ENCODE data around the gene FNDC3B. TPM values are rescaled to one million over a fixed set of nuclear protein-coding genes. Genes with fewer than 3 reads are reported as not detected.

The FNDC3B gene
- total and polyA plus RNA-seq, 10 donors, result 3.1 to 149 (median 103) TPM

DNA sequence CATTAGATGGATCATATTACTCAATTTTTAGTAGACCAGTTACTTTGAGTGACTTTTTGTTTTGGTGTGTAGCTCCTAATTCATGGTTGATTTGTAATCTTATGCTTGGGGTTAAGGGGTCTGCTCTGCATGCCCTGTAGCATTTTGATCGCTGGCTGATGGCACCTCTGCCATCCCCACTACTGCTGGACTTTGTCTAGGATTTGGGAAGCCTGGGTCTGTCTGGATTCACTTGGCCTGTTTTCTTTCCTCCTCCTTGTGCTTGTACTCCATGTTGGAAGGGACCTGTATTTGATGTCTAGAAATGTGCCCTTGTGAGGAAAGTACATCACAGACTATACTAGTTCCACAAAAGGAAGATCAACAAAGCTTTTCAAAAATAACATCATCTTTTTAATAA lies 154.1 kb downstream of the FNDC3B start:
- no peak overlapping the region for H3K27ac ChIP-seq
- H3K4me1 ChIP-seq, result peaks cover 0 to 25% (median 0%) of the 10 kb centered on the region in 6 donors
- intact Hi-C loops (cut with DNase I; ENCODE audit: low total_unique reads), result no loop called here
- WGBS, 5 donors, result 74 to 96% (median 88%) methylated on average over 1 of the region's 1 CpG
- no peak overlapping the region for H3K4me3 ChIP-seq
- no peaks in the 10 kb centered on the region for H3K36me3 ChIP-seq
- H3K27me3 ChIP-seq (replicated peaks in 1 of 7), result no peaks in the 10 kb centered on the region
- no peak for TF ChIP-seq POLR2AphosphoS5 (IDR thresholded peaks at IDR 0.05)
- TF ChIP-seq, protein P1, sequence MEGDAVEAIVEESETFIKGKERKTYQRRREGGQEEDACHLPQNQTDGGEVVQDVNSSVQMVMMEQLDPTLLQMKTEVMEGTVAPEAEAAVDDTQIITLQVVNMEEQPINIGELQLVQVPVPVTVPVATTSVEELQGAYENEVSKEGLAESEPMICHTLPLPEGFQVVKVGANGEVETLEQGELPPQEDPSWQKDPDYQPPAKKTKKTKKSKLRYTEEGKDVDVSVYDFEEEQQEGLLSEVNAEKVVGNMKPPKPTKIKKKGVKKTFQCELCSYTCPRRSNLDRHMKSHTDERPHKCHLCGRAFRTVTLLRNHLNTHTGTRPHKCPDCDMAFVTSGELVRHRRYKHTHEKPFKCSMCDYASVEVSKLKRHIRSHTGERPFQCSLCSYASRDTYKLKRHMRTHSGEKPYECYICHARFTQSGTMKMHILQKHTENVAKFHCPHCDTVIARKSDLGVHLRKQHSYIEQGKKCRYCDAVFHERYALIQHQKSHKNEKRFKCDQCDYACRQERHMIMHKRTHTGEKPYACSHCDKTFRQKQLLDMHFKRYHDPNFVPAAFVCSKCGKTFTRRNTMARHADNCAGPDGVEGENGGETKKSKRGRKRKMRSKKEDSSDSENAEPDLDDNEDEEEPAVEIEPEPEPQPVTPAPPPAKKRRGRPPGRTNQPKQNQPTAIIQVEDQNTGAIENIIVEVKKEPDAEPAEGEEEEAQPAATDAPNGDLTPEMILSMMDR (IDR thresholded peaks at IDR 0.05 in 8 of 11, conservative IDR thresholded peaks at IDR 0.05 in 3 of 11), result no peak
- no peak for TF ChIP-seq POLR2A (IDR thresholded peaks at IDR 0.05)
- DNase-seq, result no peak
- H3K9me3 ChIP-seq, result no peaks in the 10 kb centered on the region

DNA sequence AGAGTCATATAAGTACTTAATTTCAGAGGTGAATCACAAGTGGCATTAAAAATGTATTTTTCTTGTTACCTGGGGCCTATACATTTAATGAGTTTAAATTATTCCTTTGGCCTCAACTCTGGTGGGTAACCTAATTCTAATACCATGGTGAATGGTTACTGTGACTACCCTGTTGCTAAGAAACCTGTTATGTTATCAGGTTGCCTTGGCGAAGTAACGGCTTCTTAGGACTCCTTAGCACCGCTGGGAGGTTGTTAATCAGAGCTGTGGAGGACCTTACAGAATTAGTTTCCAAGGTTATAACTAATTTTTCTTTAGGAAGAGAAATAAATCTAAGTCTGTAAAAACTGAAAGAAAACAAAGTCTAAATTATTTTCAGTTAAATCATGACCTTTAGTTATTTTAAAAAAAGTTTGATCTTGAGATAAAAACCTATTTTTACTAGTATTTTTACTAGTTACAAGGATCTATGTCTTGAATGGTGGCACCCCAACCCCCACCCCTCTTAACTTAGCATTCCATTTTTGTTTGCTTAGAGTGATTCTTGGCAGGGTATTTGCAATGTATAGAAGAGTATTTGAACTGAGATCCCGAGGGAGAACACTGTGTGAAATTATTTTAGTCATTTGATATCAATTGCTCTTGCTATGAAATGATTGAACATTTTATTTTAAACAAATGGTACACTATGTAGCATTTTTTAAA lies 155.5 kb downstream of the FNDC3B start:
- TF ChIP-seq, protein P1 (IDR thresholded peaks at IDR 0.05 in 8 of 11, conservative IDR thresholded peaks at IDR 0.05 in 3 of 11), result no peak
- TF ChIP-seq POLR2A (IDR thresholded peaks at IDR 0.05) (no peak), POLR2AphosphoS5 (IDR thresholded peaks at IDR 0.05) (no peak)
- no peak for DNase-seq
- no peaks in the 10 kb centered on the region for H3K36me3 ChIP-seq
- no peaks in the 10 kb centered on the region for H3K27me3 ChIP-seq (replicated peaks in 1 of 7)
- no peak overlapping the region for H3K4me3 ChIP-seq
- intact Hi-C loops (cut with DNase I; ENCODE audit: low total_unique reads), result no loop called here
- H3K27ac ChIP-seq, result no peak overlapping the region
- no peaks in the 10 kb centered on the region for H3K9me3 ChIP-seq
- H3K4me1 ChIP-seq, result peaks cover 0 to 17% (median 0%) of the 10 kb centered on the region in 6 donors
- 81 to 90% (median 86%) methylated on average over 4 of the region's 4 CpGs for whole genome bisulfite sequencing, 5 donors

DNA sequence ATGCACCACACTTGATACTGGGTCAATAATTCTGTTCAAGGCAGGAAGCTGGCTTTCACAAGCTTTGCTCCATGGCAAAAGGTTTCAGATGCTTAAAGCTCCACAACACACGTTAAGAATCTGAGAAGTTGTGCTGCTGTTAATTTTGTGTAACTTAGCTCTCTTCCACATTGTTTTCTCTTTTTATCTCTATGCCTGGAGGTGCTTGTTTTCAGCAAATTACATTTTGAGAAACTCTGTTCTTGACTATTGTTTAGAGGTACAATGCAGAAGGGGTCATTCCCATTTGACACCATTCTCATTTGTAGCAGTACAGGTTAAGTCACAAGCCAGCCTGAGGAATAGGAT lies 156.0 kb downstream of the FNDC3B start:
- Histone ChIP-seq H3K36me3 (no peaks in the 10 kb centered on the region), H3K9me3 (no peaks in the 10 kb centered on the region), H3K27me3 (replicated peaks in 1 of 7) (no peaks in the 10 kb centered on the region), H3K4me3 (no peak overlapping the region), H3K27ac (no peak overlapping the region), H3K4me1 (peaks cover 0 to 20% (median 0%) of the 10 kb centered on the region in 6 donors)
- intact Hi-C loops (cut with DNase I; ENCODE audit: low total_unique reads), result no loop called here
- no peak for TF ChIP-seq POLR2AphosphoS5 (IDR thresholded peaks at IDR 0.05)
- TF ChIP-seq, protein P1 (IDR thresholded peaks at IDR 0.05 in 8 of 11, conservative IDR thresholded peaks at IDR 0.05 in 3 of 11), result no peak
- TF ChIP-seq POLR2A (IDR thresholded peaks at IDR 0.05), result no peak
- no peak for DNase-seq
- WGBS, 5 donors, result 43 to 74% (median 46%) methylated on average over 1 of the region's 1 CpG

DNA sequence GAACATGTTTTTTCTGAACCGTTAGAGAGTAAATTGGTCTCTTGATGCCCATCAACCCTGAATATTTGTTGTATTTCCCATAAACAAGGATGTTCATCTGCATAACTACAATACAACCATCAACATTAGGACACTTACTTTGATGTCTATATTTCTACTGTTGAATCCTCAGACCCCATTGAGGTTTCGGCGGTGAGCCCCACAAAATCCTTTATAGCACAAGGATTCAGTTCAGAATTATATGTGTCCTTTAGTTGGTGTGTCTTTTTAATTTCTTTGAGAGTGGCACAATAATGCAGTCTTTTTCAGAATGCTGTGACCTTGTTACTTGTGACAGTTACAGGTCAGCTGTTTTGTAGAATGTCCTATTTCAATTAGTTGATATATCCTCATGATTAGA lies 158.0 kb downstream of the FNDC3B start:
- TF ChIP-seq, protein P1 (IDR thresholded peaks at IDR 0.05 in 8 of 11, conservative IDR thresholded peaks at IDR 0.05 in 3 of 11), result no peak
- TF ChIP-seq POLR2A (IDR thresholded peaks at IDR 0.05) (no peak), POLR2AphosphoS5 (IDR thresholded peaks at IDR 0.05) (no peak)
- intact Hi-C loops (cut with DNase I; ENCODE audit: low total_unique reads), result no loop called here
- Histone ChIP-seq H3K4me3 (no peak overlapping the region), H3K27ac (no peak overlapping the region), H3K36me3 (no peaks in the 10 kb centered on the region), H3K4me1 (peaks cover 0 to 39% (median 17%) of the 10 kb centered on the region in 6 donors), H3K27me3 (replicated peaks in 1 of 7) (no peaks in the 10 kb centered on the region), H3K9me3 (no peaks in the 10 kb centered on the region)
- WGBS, 5 donors, result 93 to 98% (median 94%) methylated on average over 3 of the region's 3 CpGs
- DNase-seq, result no peak
